Ascending aorta (tissue), 2 donors: ENCODE results near the gene LIPT2. TPM values are rescaled to one million over a fixed set of nuclear protein-coding genes. Genes with fewer than 3 reads are reported as not detected.
A peak's percentile ranks its signal among the peaks of the same experiment; 100 is the strongest.

Source experiments
- DNase-seq, 2 donors: peaks; one replicate each; pipeline ENCODE4 v3.0.0-alpha.2; 2019; ENCODE audit warnings: low spot score in 2 of 2
- H3K27ac ChIP-seq, 2 donors: fragments of 200-600 bp; sonication (generic); one replicate each; pipeline ENCODE4 v1.5.1; 2016 to 2017; ENCODE audit warnings: mild to moderate bottlenecking in 1 of 2
- H3K27me3 ChIP-seq: fragments of 200-600 bp; sonication (generic); one replicate; pipeline ENCODE4 v1.5.1; 2017
- H3K36me3 ChIP-seq, 2 donors: fragments of 200-600 bp; sonication (generic); one replicate each; pipeline ENCODE4 v1.5.1; 2016
- H3K4me1 ChIP-seq, 2 donors: fragments of 200-600 bp; sonication (generic); one replicate each; pipeline ENCODE4 v1.5.1; 2016 to 2017; ENCODE audit warnings: mild to moderate bottlenecking in 1 of 2
- H3K4me3 ChIP-seq, 2 donors: fragments of 200-600 bp; sonication (generic); one replicate each; pipeline ENCODE4 v1.5.1; 2016 to 2017; ENCODE audit warnings: mild to moderate bottlenecking in 1 of 2
- H3K9me3 ChIP-seq, 2 donors: fragments of 200-600 bp; sonication (generic); one replicate each; pipeline ENCODE4 v1.5.1; 2016
- CTCF ChIP-seq, 3 experiments: fragments of 200-600 bp in 2 of 3; fragments of 450-650 bp in 1 of 3; sonication (generic) in 2 of 3; IDR thresholded peaks; one replicate each; pipeline ENCODE4 v1.5.1; 2016 to 2019; ENCODE audit warnings: antibody characterized with exemption in 3 of 3, mild to moderate bottlenecking in 1 of 3, moderate library complexity in 1 of 3
- intact Hi-C: fragments of 100-400 bp; cut with DNase I; formaldehyde crosslinking; loops from one replicate; pipeline ENCODE4 v1.15.1; 2023
- total RNA-seq: library from RNA; depleted of rRNA; stranded (reverse); fragments of >200 nt; gene quantifications from one replicate; pipeline ENCODE4 v1.1.0, GENCODE V29; 2016

The LIPT2 gene
- total RNA-seq, 1 donor from 2014 or later = not detected

GRCh38 chr11:74442636-74443035 is 50.9 kb downstream of the LIPT2 start:
- Histone ChIP-seq H3K4me1 (peaks cover 8% of the 10 kb centered on the region in 2 donors), H3K27ac (peak overlapping the region; percentile 27 to 66), H3K9me3 (no peaks in the 10 kb centered on the region), H3K27me3 (no peaks in the 10 kb centered on the region), H3K4me3 (no peak overlapping the region), H3K36me3 (no peaks in the 10 kb centered on the region)
- intact Hi-C loops = no loop called here
- no peak for TF ChIP-seq CTCF (IDR thresholded peaks at IDR 0.05)
- DNase-seq = no peak

Other genes starting within 250 kb of the LIPT2 start
- gene P4HA3, start 182.1 kb downstream of the LIPT2 start, total RNA-seq = 2.1 TPM
- 8.4 TPM for gene PGM2L1, start 95.3 kb downstream of the LIPT2 start, total RNA-seq
- gene KCNE3, start 26.2 kb downstream of the LIPT2 start, total RNA-seq = not detected
- 10.3 TPM for gene POLD3, start 98.9 kb upstream of the LIPT2 start, total RNA-seq
- not detected for gene CHRDL2, start 237.7 kb upstream of the LIPT2 start, total RNA-seq